Endothelial cell (in vitro differentiated cells): ENCODE data around the gene TPM2. TPM values are rescaled to one million over a fixed set of nuclear protein-coding genes. Genes with fewer than 3 reads are reported as not detected.
A peak's percentile ranks its signal among the peaks of the same experiment; 100 is the strongest.

Experiments used
- DNase-seq: peaks from one replicate; pipeline ENCODE4 v3.0.0; 2021; ENCODE audit warnings: low spot score
- H3K27ac Mint-ChIP-seq: one replicate; pipeline ENCODE4 v1.8.0; 2021; ENCODE audit warnings: mixed read lengths, inconsistent platforms; ENCODE audit not compliant: unreplicated experiment
- H3K27me3 Mint-ChIP-seq: one replicate; pipeline ENCODE4 v1.8.0; 2021; ENCODE audit warnings: mild to moderate bottlenecking, moderate library complexity, mixed read lengths, inconsistent platforms; ENCODE audit not compliant: unreplicated experiment
- H3K36me3 Mint-ChIP-seq: one replicate; pipeline ENCODE4 v1.8.0; 2021; ENCODE audit warnings: mild to moderate bottlenecking, low read depth, mixed read lengths, inconsistent platforms; ENCODE audit not compliant: unreplicated experiment
- H3K4me1 Mint-ChIP-seq: one replicate; pipeline ENCODE4 v1.8.0; 2021; ENCODE audit warnings: mild to moderate bottlenecking, mixed read lengths, inconsistent platforms; ENCODE audit not compliant: unreplicated experiment
- H3K4me3 Mint-ChIP-seq: one replicate; pipeline ENCODE4 v1.8.0; 2021; ENCODE audit warnings: mild to moderate bottlenecking, mixed read lengths, inconsistent platforms; ENCODE audit not compliant: unreplicated experiment
- H3K9me3 Mint-ChIP-seq: one replicate; pipeline ENCODE4 v1.8.0; 2021; ENCODE audit warnings: mixed read lengths, inconsistent platforms; ENCODE audit not compliant: unreplicated experiment
- CTCF ChIP-seq: fragments of 200-600 bp; sonication (generic); IDR thresholded peaks from one replicate; pipeline ENCODE4 v1.5.0; 2021; ENCODE audit warnings: antibody characterized with exemption; ENCODE audit not compliant: unreplicated experiment
- total RNA-seq: library from RNA; stranded (reverse); fragmentation: NEBNext Ultra II Directional; extraction: Animal tissue kit (Norgen Biotek cat#: 25700); gene quantifications from one replicate; pipeline ENCODE4 v1.2.1, GENCODE V29; 2021; ENCODE audit not compliant: unreplicated experiment

The TPM2 gene
- total RNA-seq, 1 donor from 2014 or later = 173 TPM

GRCh38 chr9:35681341-35682002 is 8.3 kb downstream of the TPM2 start:
- TF ChIP-seq CTCF = no peak
- H3K9me3 Mint-ChIP-seq = no peaks in the 10 kb centered on the region
- no peak for DNase-seq
- peaks cover 8% of the 10 kb centered on the region for H3K27me3 Mint-ChIP-seq
- H3K36me3 Mint-ChIP-seq = peaks cover 28% of the 10 kb centered on the region
- H3K4me1 Mint-ChIP-seq = peaks cover 41% of the 10 kb centered on the region
- no peak overlapping the region for H3K4me3 Mint-ChIP-seq
- no peak overlapping the region for H3K27ac Mint-ChIP-seq

GRCh38 chr9:35680331-35681105 is 9.2 kb downstream of the TPM2 start:
- Mint-ChIP-seq H3K27ac (no peak overlapping the region), H3K4me3 (no peak overlapping the region), H3K9me3 (no peaks in the 10 kb centered on the region), H3K36me3 (peaks cover 28% of the 10 kb centered on the region), H3K4me1 (peaks cover 43% of the 10 kb centered on the region), H3K27me3 (peaks cover 10% of the 10 kb centered on the region)
- no peak for TF ChIP-seq CTCF
- DNase-seq = no peak

GRCh38 chr9:35679766-35680330 is 9.9 kb downstream of the TPM2 start:
- Mint-ChIP-seq H3K4me1 (peaks cover 43% of the 10 kb centered on the region), H3K4me3 (no peak overlapping the region), H3K27ac (no peak overlapping the region), H3K27me3 (peaks cover 10% of the 10 kb centered on the region), H3K9me3 (no peaks in the 10 kb centered on the region), H3K36me3 (peaks cover 28% of the 10 kb centered on the region)
- no peak for TF ChIP-seq CTCF
- no peak for DNase-seq

- Mint-ChIP-seq H3K4me3 (peak overlapping the region; percentile 37), H3K9me3 (no peaks in the 10 kb centered on the region), H3K27ac (no peak overlapping the region), H3K27me3 (peaks cover 10% of the 10 kb centered on the region), H3K36me3 (peaks cover 22% of the 10 kb centered on the region), H3K4me1 (peaks cover 45% of the 10 kb centered on the region)
- no peak for TF ChIP-seq CTCF
- DNase-seq = no peak
Observed at GRCh38 chr9:35679091-35679490, 10.6 kb downstream of the TPM2 start.
